Heart right ventricle (tissue), 16 donors: ENCODE results near the gene CALHM1. TPM values are rescaled to one million over a fixed set of nuclear protein-coding genes. Genes with fewer than 3 reads are reported as not detected.
"Not testable (repeated sequence)": the region's sequence is repeated elsewhere in the genome, so short reads cannot be mapped to it uniquely, and the experiment has no call there.

ENCODE experiments used
- ATAC-seq, 8 donors: fragments of 200-7000 bp; cut with Tn5 transposase; one replicate each; pipeline ENCODE4 v1.9.1; 2020; ENCODE audit warnings: mild to moderate bottlenecking in 8 of 8, moderate library complexity in 8 of 8, moderate number of reproducible peaks in 1 of 8
- DNase-seq, 2 donors: peaks; one replicate each; pipeline ENCODE4 v3.0.0-alpha.2; 2020
- H3K27ac ChIP-seq, 10 donors: fragments of 200-600 bp; sonication (generic) in 2 of 10; one replicate each; pipeline versions ENCODE4 v1.5.0 to v1.8.0; 2020 to 2022; ENCODE audit warnings: mild to moderate bottlenecking in 3 of 10
- H3K27me3 ChIP-seq, 7 donors: fragments of 200-600 bp; one replicate each; pipeline ENCODE4 v1.8.0; 2021 to 2022; ENCODE audit warnings: mild to moderate bottlenecking in 2 of 7
- H3K36me3 ChIP-seq, 9 donors: fragments of 200-600 bp; sonication (generic) in 1 of 9; one replicate each; pipeline versions ENCODE4 v1.5.0 to v1.8.0; 2020 to 2022; ENCODE audit warnings: mild to moderate bottlenecking in 2 of 9
- H3K4me1 ChIP-seq, 9 donors: fragments of 200-600 bp; sonication (generic) in 1 of 9; one replicate each; pipeline versions ENCODE4 v1.5.0 to v1.8.0; 2020 to 2022; ENCODE audit warnings: mild to moderate bottlenecking in 4 of 9
- H3K4me3 ChIP-seq, 10 donors: fragments of 200-600 bp; sonication (generic) in 2 of 10; one replicate each; pipeline versions ENCODE4 v1.5.0 to v1.8.0; 2020 to 2022; ENCODE audit warnings: mild to moderate bottlenecking in 7 of 10, moderate library complexity in 2 of 10
- H3K9me3 ChIP-seq, 11 donors: fragments of 200-600 bp in 10 of 11; sonication (generic) in 2 of 11; one replicate each; pipeline versions ENCODE4 v1.5.0 to v1.8.0; 2013 to 2022; ENCODE audit warnings: mild to moderate bottlenecking in 2 of 11, control low read depth in 1 of 11, moderate library complexity in 1 of 11
- WGBS, 2 donors: extraction: QIAGEN DNeasy Blood & Tissue Kit; methylation state at CpG; one replicate each; pipeline ENCODE4 v1.1.7; 2013; ENCODE audit warnings: inconsistent platforms in 1 of 2; 5-methylcytosine and 5-hydroxymethylcytosine counted together
- intact Hi-C, 10 donors: fragments of 100-400 bp; cut with DNase I; formaldehyde crosslinking; loops; one replicate each; pipeline versions ENCODE4 v1.11.1 to v1.14.2; 2022
- long read RNA-seq, 3 donors: library from polyadenylated mRNA; unstranded; transcript quantifications; one replicate each; pipeline ENCODE4 v2.0.0, GENCODE V29; 2020 to 2021
- polyA plus RNA-seq, 2 donors: library from polyadenylated mRNA; stranded (reverse); fragments of 200-250 nt; gene quantifications; one replicate each; pipeline ENCODE4 v1.2.3, GENCODE V29; 2013
- total RNA-seq, 10 donors: library from RNA; stranded (reverse); fragmentation: NEBNext Ultra II Directional in 3 of 10; extraction: Animal tissue kit (Norgen Biotek cat#: 25700) in 3 of 10; gene quantifications; one replicate each; pipeline versions ENCODE4 v1.2.1 to v1.2.4, GENCODE V29; 2021 to 2023
- TF ChIP-seq, protein P1 (sequence below), 9 donors: fragments of 200-600 bp; sonication (generic) in 2 of 9; IDR thresholded peaks; one replicate each; pipeline versions ENCODE4 v1.5.0 to v1.8.0; 2021 to 2022; ENCODE audit warnings: antibody characterized with exemption in 9 of 9, mild to moderate bottlenecking in 5 of 9, moderate library complexity in 1 of 9
- donor health status: Arrhythmogenic right ventricular cardiomyopathy.
- donor health status: ischemic (EF 13 %, LVEDD 7.1; RV severe dilation, severe dysfunction).
- donor health status: healthy with polysubstance abuse.
- donor health status: DM: no; HTN: yes; CAD: no.
- donor health status: DM: no; HTN: no; CAD: no.
- donor health status: ischemic (EF 25% LVEDD 6.9; RV normal size, moderate dysfunction).
- donor health status: ischemic (EF 25% LVEDD 5.7; RV mildly dilated, moderate dysfunction).
- donor health status: healthy.
- donor health status: DM: yes; HTN: yes; CAD: no.
- donor health status: Ischemic cardiomyopathy.
- donor health status: ischemic (EF 35%, LVEDD 5.7; RV mildly dilated, moderate dysfunction).
- donor health status: nonischemic (EF 11% LVEDD 7.7; RV severe dilation, severe dysfunction).
- donor health status: DM: yes; HTN: yes; CAD: no.
- donor health status: PGD.
- donor health status: ischemic (EF 29% LVEDD 5.4; RV normal size, mild dysfunction).
- donor health status: nonischemic (EF 23%, LVEDD 6.1; RV moderate dilation, normal function).

The CALHM1 gene, protein sequence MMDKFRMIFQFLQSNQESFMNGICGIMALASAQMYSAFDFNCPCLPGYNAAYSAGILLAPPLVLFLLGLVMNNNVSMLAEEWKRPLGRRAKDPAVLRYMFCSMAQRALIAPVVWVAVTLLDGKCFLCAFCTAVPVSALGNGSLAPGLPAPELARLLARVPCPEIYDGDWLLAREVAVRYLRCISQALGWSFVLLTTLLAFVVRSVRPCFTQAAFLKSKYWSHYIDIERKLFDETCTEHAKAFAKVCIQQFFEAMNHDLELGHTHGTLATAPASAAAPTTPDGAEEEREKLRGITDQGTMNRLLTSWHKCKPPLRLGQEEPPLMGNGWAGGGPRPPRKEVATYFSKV
- total RNA-seq (not detected), polyA plus RNA-seq (not detected)
- long read RNA-seq, donor 1 = 0 reads
- long read RNA-seq, donor 2 = 0 reads
- long read RNA-seq, donor 3 = 0 reads

DNA sequence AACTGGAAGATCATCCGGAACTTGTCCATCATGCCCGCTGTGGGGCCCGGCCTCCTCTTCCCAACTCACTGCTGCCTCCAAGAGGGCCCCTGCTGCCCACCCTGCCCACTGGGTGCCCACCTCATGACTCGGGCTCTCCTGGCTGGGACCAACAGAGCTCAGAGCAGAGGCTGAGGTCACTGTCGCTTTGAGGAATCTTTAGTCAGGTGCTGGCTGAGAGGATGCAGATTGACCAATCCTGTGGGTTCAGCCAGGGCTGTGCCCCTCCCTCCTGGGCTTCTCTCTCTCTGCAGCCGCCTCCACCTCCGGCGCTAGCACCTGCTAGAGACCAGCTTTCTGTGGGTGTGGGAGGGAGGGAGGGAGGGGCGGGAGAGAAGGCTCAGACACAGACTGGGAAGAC is at the start of gene CALHM1:
CALHM1 (minus strand) TSS at position 181 of the 400 bp plus-strand sequence; CDS start at position 32, 149 bp downstream.
- TF ChIP-seq, protein P1, sequence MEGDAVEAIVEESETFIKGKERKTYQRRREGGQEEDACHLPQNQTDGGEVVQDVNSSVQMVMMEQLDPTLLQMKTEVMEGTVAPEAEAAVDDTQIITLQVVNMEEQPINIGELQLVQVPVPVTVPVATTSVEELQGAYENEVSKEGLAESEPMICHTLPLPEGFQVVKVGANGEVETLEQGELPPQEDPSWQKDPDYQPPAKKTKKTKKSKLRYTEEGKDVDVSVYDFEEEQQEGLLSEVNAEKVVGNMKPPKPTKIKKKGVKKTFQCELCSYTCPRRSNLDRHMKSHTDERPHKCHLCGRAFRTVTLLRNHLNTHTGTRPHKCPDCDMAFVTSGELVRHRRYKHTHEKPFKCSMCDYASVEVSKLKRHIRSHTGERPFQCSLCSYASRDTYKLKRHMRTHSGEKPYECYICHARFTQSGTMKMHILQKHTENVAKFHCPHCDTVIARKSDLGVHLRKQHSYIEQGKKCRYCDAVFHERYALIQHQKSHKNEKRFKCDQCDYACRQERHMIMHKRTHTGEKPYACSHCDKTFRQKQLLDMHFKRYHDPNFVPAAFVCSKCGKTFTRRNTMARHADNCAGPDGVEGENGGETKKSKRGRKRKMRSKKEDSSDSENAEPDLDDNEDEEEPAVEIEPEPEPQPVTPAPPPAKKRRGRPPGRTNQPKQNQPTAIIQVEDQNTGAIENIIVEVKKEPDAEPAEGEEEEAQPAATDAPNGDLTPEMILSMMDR (IDR thresholded peaks at IDR 0.05) = no peak
- DNase-seq = no peak
- no peaks in the 10 kb centered on the region for H3K36me3 ChIP-seq
- H3K27me3 ChIP-seq = no peaks in the 10 kb centered on the region
- intact Hi-C loops = no loop called here
- no peak within 1 kb of the TSS for H3K4me3 ChIP-seq
- no peaks in the 10 kb centered on the region for H3K9me3 ChIP-seq
- WGBS, 2 donors = 75 to 82% methylated on average over 8 to 9 of the region's 9 CpGs
- H3K4me1 ChIP-seq = no peaks in the 10 kb centered on the region
- no peak within 1 kb of the TSS for H3K27ac ChIP-seq
- ATAC-seq = no peak

DNA sequence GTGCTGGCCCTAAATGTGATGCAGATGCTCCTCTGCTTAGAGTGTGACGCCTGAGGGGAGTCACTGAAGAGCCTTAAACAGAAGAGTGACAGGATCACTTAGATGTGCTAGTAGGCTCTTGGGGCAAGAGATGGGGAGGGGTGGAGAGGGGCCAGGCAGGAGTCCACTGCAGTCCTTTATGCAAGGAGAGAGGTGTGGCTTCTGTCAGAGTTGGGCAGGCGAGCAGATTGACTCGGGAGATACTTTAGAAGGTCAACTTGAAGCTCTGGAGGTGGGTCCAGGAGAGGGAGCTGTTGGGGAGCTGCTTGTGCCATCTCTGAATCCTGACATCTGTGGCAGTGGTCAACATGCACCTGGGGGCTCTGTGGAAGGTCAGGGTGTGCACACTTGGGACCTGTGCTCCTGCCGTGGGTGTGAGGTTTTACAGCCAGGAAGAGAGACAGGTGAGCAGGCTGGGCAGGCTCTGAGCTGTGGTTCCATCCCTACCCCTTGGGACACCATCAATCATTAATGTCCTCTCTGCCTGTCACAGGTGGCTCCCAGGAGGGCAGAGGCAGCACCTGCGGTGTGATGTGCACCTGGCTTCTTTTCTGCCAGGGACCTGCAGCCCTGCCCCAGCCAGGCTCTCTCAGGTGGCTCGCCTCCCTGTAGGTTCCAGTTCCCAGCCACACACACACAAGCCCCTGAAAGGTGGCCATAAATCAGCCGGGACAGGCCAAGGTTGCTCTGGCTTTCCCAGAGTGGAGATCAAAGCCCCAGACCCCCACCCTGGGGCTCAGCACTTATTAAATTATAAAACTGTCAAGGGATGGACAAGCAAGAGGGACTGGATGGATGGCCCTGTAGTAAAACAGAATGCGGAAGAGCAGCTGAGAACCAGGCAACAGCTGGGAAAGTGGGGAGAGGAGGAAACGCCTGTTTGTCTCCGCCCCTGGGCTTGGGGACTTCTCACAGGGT is 48.8 kb upstream of the CALHM1 start:
- Histone ChIP-seq H3K9me3 (no peaks in the 10 kb centered on the region), H3K27ac (no peak overlapping the region), H3K36me3 (no peaks in the 10 kb centered on the region), H3K4me3 (no peak overlapping the region), H3K4me1 (peaks cover 0 to 14% (median 7%) of the 10 kb centered on the region in 9 donors), H3K27me3 (peaks cover 0 to 6% (median 0%) of the 10 kb centered on the region in 7 donors)
- ATAC-seq (no peak), DNase-seq (no peak)
- 74 to 78% methylated on average over 10 of the region's 10 CpGs for WGBS, 2 donors
- TF ChIP-seq, protein P1 (IDR thresholded peaks at IDR 0.05) = no peak
- intact Hi-C loops = no loop called here

DNA sequence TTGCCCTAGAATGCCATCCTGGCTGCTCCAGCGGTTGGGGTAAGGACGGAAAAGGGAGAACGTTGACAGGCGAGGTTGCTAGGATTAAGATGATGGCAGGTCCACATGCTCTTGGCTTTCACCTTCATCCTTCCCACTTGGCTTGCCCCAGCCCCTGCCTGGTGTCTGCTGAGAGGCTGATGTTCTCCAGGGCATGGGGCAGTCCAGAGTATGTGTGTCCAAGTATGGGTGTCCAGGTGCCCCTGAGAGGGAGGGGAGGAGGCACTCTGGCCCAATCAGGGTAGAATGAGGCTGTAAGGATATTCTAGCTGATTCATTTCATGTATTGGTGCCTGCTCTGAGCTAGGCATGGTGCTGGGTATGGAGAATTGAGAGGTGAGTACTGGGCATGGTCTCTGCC is 47.4 kb upstream of the CALHM1 start:
- Histone ChIP-seq H3K9me3 (no peaks in the 10 kb centered on the region), H3K27ac (no peak overlapping the region), H3K27me3 (peaks cover 0 to 8% (median 2%) of the 10 kb centered on the region in 7 donors), H3K4me1 (peaks cover 0 to 14% (median 7%) of the 10 kb centered on the region in 9 donors), H3K4me3 (no peak overlapping the region), H3K36me3 (no peaks in the 10 kb centered on the region)
- ATAC-seq (peak in 1 of 8 donors; percentile 31), DNase-seq (no peak)
- WGBS, 2 donors = 93% methylated on average over 4 of the region's 4 CpGs
- TF ChIP-seq, protein P1 (IDR thresholded peaks at IDR 0.05) = no peak
- intact Hi-C loops = no loop called here

DNA sequence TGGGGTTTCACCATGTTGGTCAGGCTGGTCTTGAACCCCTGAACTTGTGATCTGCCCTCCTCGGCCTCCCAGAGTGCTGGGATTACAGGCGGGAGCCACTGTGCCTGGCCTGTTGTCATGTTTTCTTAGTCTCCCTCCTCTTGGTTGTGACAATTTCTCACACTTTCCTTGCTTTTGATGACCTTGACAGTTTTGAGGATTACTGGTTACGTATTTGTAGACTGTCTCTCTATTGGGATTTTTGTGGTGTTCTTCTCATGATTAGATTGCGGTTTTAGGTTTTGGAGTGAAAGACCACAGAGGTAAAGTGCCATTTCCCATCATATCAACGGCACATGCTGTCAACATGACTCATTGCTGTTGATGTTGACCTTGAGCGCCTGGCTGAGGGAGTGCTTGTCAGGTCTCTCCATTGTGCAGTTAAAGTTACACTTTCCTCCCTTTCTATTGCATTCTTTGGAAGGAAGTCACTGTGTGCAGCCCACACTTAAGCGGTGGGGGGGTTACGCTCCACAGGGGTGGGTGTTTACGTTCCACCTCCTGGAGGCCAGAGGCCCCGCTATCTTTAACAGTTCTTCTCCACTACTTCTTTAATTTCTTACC is 45.6 kb upstream of the CALHM1 start:
- Histone ChIP-seq H3K36me3 (no peaks in the 10 kb centered on the region), H3K27ac (peak overlapping the region in 1 of 10 donors; percentile 38), H3K27me3 (peaks cover 0 to 22% (median 6%) of the 10 kb centered on the region in 7 donors), H3K4me3 (no peak overlapping the region), H3K4me1 (peaks cover 0 to 14% (median 7%) of the 10 kb centered on the region in 9 donors), H3K9me3 (no peaks in the 10 kb centered on the region)
- DNase-seq (no peak), ATAC-seq (peak in 6 of 8 donors; percentile 36 to 76 (median 72))
- WGBS, 2 donors = 45 to 55% methylated on average over 10 of the region's 10 CpGs
- TF ChIP-seq, protein P1 (IDR thresholded peaks at IDR 0.05) = no peak
- intact Hi-C loops = no loop called here

DNA sequence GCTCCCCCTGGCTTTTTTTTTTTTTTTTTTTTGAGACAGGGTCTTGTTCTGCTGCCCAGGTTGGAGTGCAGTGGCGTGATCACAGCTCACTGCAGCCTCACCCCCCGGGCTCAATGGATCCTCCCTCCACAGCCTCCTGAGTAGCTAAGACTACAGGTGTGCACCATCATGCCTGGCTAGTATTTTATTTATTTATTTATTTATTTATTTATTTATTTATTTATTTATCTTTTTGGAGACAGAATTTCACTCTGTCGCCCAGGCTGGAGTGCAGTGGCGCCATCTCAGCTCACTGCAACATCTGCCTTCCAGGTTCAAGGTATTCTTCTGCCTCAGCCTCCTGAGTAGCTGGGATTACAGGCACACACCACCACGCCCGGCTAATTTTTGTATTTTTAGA is 45.1 kb upstream of the CALHM1 start:
- WGBS, 2 donors = 96 to 98% methylated on average over 6 of the region's 6 CpGs
- H3K36me3 ChIP-seq, H3K4me3 ChIP-seq, DNase-seq, ATAC-seq, intact Hi-C loops, H3K9me3 ChIP-seq: not testable (repeated sequence)
- Histone ChIP-seq H3K27ac (peak overlapping the region in 1 of 10 donors; percentile 38), H3K4me1 (peaks cover 0 to 14% (median 7%) of the 10 kb centered on the region in 9 donors), H3K27me3 (peaks cover 0 to 26% (median 6%) of the 10 kb centered on the region in 7 donors)
